HEK293 (cell line): ENCODE results near the gene VGLL3.
A peak's percentile ranks its signal among the peaks of the same experiment; 100 is the strongest.

Experiments
- CTCF ChIA-PET: fragments of 350-600 bp; formaldehyde crosslinking; extraction: SDS; loops from one replicate; lab custom pipeline; 2021; ENCODE audit warnings: antibody characterized with exemption; lab: Yijun Ruan, JAX
- POLR2A ChIA-PET: fragments of 300-600 bp; formaldehyde crosslinking; extraction: SDS; loops from one replicate; lab custom pipeline; 2020; ENCODE audit warnings: antibody characterized with exemption, inconsistent platforms; lab: Yijun Ruan, JAX
- H3K27ac ChIP-seq: fragments of 200-500 bp; sonication (Bioruptor generic); 2 replicates; pipeline ENCODE4 v1.5.1; 2014; ENCODE audit warnings: low read depth, low read length, control low read depth, inconsistent platforms; ENCODE audit errors: extremely low read depth
- H3K36me3 ChIP-seq, 2 experiments: fragments of 200-500 bp in 1 of 2; sonication (Bioruptor generic) in 1 of 2; 1 replicate in 1 of 2; 2 replicates in 1 of 2; pipeline ENCODE4 v1.5.1; 2014 to 2017; ENCODE audit warnings: inconsistent platforms in 2 of 2, low read length in 2 of 2; ENCODE audit not compliant: control insufficient read depth in 2 of 2, insufficient read depth in 1 of 2
- H3K4me1 ChIP-seq: fragments of 200-500 bp; sonication (Bioruptor generic); 2 replicates; pipeline ENCODE4 v1.5.1; 2014; ENCODE audit warnings: mild to moderate bottlenecking, low read length, inconsistent platforms; ENCODE audit not compliant: control insufficient read depth, insufficient read depth
- H3K4me3 ChIP-seq: 2 replicates; pipeline ENCODE4 v1.5.1; 2011; ENCODE audit warnings: low read depth, mild to moderate bottlenecking, control low read depth, low read length, moderate library complexity
- H3K9me3 ChIP-seq: fragments of 200-500 bp; sonication (Bioruptor generic); 2 replicates; pipeline ENCODE4 v1.5.1; 2014; ENCODE audit warnings: low read depth, low read length, inconsistent platforms; ENCODE audit not compliant: control insufficient read depth, insufficient read depth
- GLI2 ChIP-seq: fragments of 450-650 bp; formaldehyde crosslinking; IDR thresholded peaks from 2 replicates; pipeline ENCODE4; 2017; ENCODE audit warnings: missing biosample characterization, missing genetic modification characterization, low read depth, borderline replicate concordance
- SCRT2 ChIP-seq: fragments of 450-650 bp; formaldehyde crosslinking; IDR thresholded peaks from 2 replicates; pipeline ENCODE4 v1.5.1; 2016; ENCODE audit warnings: missing biosample characterization, missing genetic modification characterization
- ZBTB1 ChIP-seq: fragments of 450-650 bp; formaldehyde crosslinking; IDR thresholded peaks from 2 replicates; pipeline ENCODE4 v1.5.1; 2016; ENCODE audit warnings: missing biosample characterization, missing genetic modification characterization
- ZNF10 ChIP-seq: fragments of 450-650 bp; formaldehyde crosslinking; IDR thresholded peaks from 2 replicates; pipeline ENCODE4 v1.5.1; 2017; ENCODE audit warnings: missing biosample characterization, missing genetic modification characterization
- ZNF133 ChIP-seq: fragments of 450-650 bp; formaldehyde crosslinking; IDR thresholded peaks from 2 replicates; pipeline ENCODE4 v1.5.1; 2016; ENCODE audit warnings: missing biosample characterization, missing genetic modification characterization
- ZNF169 ChIP-seq: fragments of 450-650 bp; formaldehyde crosslinking; IDR thresholded peaks from 2 replicates; pipeline ENCODE4 v1.5.1; 2016; ENCODE audit warnings: missing biosample characterization, missing genetic modification characterization
- ZNF266 ChIP-seq: fragments of 450-650 bp; formaldehyde crosslinking; IDR thresholded peaks from 2 replicates; pipeline ENCODE4 v1.5.1; 2016; ENCODE audit warnings: missing biosample characterization, missing genetic modification characterization, low read depth
- ZNF302 ChIP-seq: fragments of 450-650 bp; formaldehyde crosslinking; IDR thresholded peaks from 2 replicates; pipeline ENCODE4 v1.5.1; 2016; ENCODE audit warnings: missing biosample characterization, missing genetic modification characterization, low read depth
- ZNF335 ChIP-seq: fragments of 450-650 bp; formaldehyde crosslinking; conservative IDR thresholded peaks from 2 replicates; pipeline ENCODE4 v1.5.1; 2016; ENCODE audit warnings: missing biosample characterization, missing genetic modification characterization
- ZNF394 ChIP-seq: fragments of 450-650 bp; formaldehyde crosslinking; IDR thresholded peaks from 2 replicates; pipeline ENCODE4 v1.5.1; 2016; ENCODE audit warnings: missing biosample characterization, missing genetic modification characterization, mild to moderate bottlenecking, moderate library complexity, borderline replicate concordance
- ZNF501 ChIP-seq: fragments of 450-650 bp; formaldehyde crosslinking; IDR thresholded peaks from 2 replicates; pipeline ENCODE4 v1.5.1; 2016; ENCODE audit warnings: missing biosample characterization, missing genetic modification characterization
- ZNF510 ChIP-seq: fragments of 450-650 bp; formaldehyde crosslinking; IDR thresholded peaks from 2 replicates; pipeline ENCODE4 v1.5.1; 2018; ENCODE audit warnings: mild to moderate bottlenecking, missing genetic modification characterization, missing biosample characterization; ENCODE audit not compliant: insufficient replicate concordance
- ZNF530 ChIP-seq: fragments of 450-650 bp; formaldehyde crosslinking; IDR thresholded peaks from 2 replicates; pipeline ENCODE4 v1.5.1; 2016; ENCODE audit warnings: low read depth, missing biosample characterization, missing genetic modification characterization
- ZNF791 ChIP-seq: fragments of 450-650 bp; formaldehyde crosslinking; IDR thresholded peaks from 2 replicates; pipeline ENCODE4 v1.5.1; 2016; ENCODE audit warnings: missing biosample characterization, missing genetic modification characterization
- ZSCAN30 ChIP-seq: fragments of 450-650 bp; IDR thresholded peaks from 2 replicates; pipeline ENCODE4 v1.5.1; 2018; ENCODE audit warnings: missing biosample characterization, mild to moderate bottlenecking, missing genetic modification characterization, moderate library complexity
- TF ChIP-seq, protein P1 (sequence below): fragments of 450-650 bp; formaldehyde crosslinking; IDR thresholded peaks from 2 replicates; pipeline ENCODE4 v1.5.1; 2016; ENCODE audit warnings: missing biosample characterization, missing genetic modification characterization
- TF ChIP-seq, protein P2 (sequence below): fragments of 450-650 bp; formaldehyde crosslinking; optimal IDR thresholded peaks from 2 replicates; pipeline ENCODE3; 2016; ENCODE audit warnings: missing biosample characterization, mild to moderate bottlenecking, missing genetic modification characterization
- TF ChIP-seq, protein P3 (sequence below): fragments of 450-650 bp; formaldehyde crosslinking; IDR thresholded peaks from 2 replicates; pipeline ENCODE4 v1.5.1; 2016; ENCODE audit warnings: missing biosample characterization, missing genetic modification characterization, borderline replicate concordance
- TF ChIP-seq, protein P4 (sequence below): fragments of 450-650 bp; formaldehyde crosslinking; IDR thresholded peaks from 2 replicates; pipeline ENCODE4 v1.5.1; 2016; ENCODE audit warnings: missing biosample characterization, missing genetic modification characterization
- TF ChIP-seq, protein P5 (sequence below): fragments of 450-650 bp; formaldehyde crosslinking; IDR thresholded peaks from 2 replicates; pipeline ENCODE4 v1.5.1; 2016; ENCODE audit warnings: missing biosample characterization, missing genetic modification characterization

The VGLL3 gene

DNA sequence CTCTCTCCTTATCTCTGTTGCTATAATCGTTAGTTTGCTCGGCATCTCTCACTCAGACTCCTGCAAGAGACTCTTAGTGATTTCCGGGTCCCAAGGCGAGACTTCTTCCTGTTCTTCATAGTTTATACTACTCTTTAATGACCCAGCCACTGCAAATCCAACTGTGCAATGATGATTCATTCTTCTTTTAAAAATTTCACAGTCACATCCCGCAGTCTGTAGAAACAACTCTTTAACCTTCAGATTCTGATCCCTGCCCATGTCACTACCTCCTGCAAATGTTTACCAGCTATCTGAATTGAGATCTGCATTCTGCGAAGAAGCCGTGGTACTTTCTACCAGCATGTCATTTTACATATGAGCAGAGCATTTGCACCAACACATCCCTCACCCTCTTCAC lies 2.8 kb upstream of the VGLL3 start (continued):
- TF ChIP-seq, protein P1, sequence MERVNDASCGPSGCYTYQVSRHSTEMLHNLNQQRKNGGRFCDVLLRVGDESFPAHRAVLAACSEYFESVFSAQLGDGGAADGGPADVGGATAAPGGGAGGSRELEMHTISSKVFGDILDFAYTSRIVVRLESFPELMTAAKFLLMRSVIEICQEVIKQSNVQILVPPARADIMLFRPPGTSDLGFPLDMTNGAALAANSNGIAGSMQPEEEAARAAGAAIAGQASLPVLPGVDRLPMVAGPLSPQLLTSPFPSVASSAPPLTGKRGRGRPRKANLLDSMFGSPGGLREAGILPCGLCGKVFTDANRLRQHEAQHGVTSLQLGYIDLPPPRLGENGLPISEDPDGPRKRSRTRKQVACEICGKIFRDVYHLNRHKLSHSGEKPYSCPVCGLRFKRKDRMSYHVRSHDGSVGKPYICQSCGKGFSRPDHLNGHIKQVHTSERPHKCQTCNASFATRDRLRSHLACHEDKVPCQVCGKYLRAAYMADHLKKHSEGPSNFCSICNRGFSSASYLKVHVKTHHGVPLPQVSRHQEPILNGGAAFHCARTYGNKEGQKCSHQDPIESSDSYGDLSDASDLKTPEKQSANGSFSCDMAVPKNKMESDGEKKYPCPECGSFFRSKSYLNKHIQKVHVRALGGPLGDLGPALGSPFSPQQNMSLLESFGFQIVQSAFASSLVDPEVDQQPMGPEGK (tag by site-specific recombination): no peak
- TF ChIP-seq ZBTB1 (tag by site-specific recombination) (no peak), ZNF169 (tag by site-specific recombination) (no peak), SCRT2 (tag by site-specific recombination) (no peak), ZNF302 (tag by site-specific recombination) (no peak), ZNF510 (tag by site-specific recombination) (no peak), ZSCAN30 (no peak)
- TF ChIP-seq, protein P2, sequence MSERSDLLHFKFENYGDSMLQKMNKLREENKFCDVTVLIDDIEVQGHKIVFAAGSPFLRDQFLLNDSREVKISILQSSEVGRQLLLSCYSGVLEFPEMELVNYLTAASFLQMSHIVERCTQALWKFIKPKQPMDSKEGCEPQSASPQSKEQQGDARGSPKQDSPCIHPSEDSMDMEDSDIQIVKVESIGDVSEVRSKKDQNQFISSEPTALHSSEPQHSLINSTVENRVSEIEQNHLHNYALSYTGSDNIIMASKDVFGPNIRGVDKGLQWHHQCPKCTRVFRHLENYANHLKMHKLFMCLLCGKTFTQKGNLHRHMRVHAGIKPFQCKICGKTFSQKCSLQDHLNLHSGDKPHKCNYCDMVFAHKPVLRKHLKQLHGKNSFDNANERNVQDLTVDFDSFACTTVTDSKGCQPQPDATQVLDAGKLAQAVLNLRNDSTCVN: no peak

DNA sequence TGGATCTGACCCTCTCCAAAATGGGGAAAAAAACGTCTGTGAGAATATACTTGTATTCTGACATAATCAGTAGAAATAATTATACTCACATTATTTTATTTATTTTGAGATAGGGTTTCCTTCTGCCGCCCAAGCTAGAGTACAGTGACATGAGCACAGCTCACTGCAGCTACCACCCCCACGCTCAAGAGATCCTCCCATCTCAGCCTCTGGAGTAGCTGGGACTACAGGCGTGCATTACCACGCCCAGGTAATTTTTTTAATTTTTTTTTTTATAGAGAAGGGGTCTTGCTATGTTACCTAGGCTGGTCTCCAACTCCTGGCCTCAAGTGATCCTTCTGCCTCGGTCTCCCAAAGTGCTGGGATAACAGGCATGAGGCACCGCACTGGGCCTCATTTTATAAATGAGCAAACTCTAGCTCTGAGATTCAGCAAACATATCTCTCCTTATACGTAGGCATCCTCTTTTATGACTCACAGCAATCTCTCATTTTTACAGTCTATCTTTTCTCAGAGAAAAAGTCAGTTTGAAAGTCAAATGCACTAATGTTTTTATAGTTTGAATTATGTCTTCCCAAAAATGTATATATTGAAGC lies 989 bp upstream of the VGLL3 start:
- Histone ChIP-seq H3K4me1 (no peaks in the 10 kb centered on the region), H3K27ac (no peak overlapping the region), H3K36me3 (no peaks in the 10 kb centered on the region), H3K9me3 (no peaks in the 10 kb centered on the region), H3K4me3 (peak overlapping the region; percentile 78; the same call in 1 of the 2 replicates)
- no peak for TF ChIP-seq GLI2
- peak; percentile 58 for TF ChIP-seq ZNF335 (tag by site-specific recombination)
- TF ChIP-seq ZNF394: peak; percentile 69
- CTCF ChIA-PET: interaction anchor here (0.7 kb wide), 1 partner anchor 224 kb away, joined by 3 read pairs; no protein-coding TSS in a partner anchor
- POLR2A ChIA-PET: interaction anchor here (1.0 kb wide), 1 partner anchor 72 kb away, joined by 3 read pairs; no protein-coding TSS in a partner anchor

DNA sequence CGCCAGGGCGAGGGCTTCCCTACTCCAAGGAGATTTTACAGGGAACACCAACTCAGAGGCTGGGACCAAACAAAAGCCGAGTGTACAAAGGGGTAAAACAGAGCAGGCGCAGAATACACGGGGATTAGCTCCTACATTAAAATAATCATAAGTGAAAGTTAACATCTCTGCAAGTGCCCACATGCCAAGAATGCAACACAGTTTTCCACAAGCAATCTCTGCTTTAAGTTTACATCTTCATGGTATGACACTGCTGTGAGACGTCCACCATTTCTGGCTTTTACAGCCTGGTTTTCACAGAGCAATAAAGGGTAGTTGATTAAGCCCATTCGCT lies 500 bp upstream of the VGLL3 start:
- POLR2A ChIA-PET: interaction anchor here (1.0 kb wide), 1 partner anchor 72 kb away, joined by 3 read pairs; no protein-coding TSS in a partner anchor
- Histone ChIP-seq H3K27ac (no peak overlapping the region), H3K4me3 (peak overlapping the region; percentile 78), H3K4me1 (no peaks in the 10 kb centered on the region), H3K36me3 (no peaks in the 10 kb centered on the region), H3K9me3 (no peaks in the 10 kb centered on the region)
- CTCF ChIA-PET: no interaction called here
- TF ChIP-seq ZNF501 (tag by site-specific recombination): no peak
- no peak for TF ChIP-seq ZNF133 (tag by site-specific recombination)
- no peak for TF ChIP-seq ZNF791 (tag by site-specific recombination)
- no peak for TF ChIP-seq ZNF510 (tag by site-specific recombination)
- TF ChIP-seq ZNF335 (tag by site-specific recombination): 0 out of 2 replicates have a peak, but pooled peaks have one; percentile 26
- TF ChIP-seq ZNF530: no peak
- no peak for TF ChIP-seq ZNF10 (tag by site-specific recombination)
- TF ChIP-seq, protein P3, sequence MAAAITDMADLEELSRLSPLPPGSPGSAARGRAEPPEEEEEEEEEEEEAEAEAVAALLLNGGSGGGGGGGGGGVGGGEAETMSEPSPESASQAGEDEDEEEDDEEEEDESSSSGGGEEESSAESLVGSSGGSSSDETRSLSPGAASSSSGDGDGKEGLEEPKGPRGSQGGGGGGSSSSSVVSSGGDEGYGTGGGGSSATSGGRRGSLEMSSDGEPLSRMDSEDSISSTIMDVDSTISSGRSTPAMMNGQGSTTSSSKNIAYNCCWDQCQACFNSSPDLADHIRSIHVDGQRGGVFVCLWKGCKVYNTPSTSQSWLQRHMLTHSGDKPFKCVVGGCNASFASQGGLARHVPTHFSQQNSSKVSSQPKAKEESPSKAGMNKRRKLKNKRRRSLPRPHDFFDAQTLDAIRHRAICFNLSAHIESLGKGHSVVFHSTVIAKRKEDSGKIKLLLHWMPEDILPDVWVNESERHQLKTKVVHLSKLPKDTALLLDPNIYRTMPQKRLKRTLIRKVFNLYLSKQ (tag by site-specific recombination): no peak
- TF ChIP-seq ZNF266: no peak
- TF ChIP-seq, protein P4, sequence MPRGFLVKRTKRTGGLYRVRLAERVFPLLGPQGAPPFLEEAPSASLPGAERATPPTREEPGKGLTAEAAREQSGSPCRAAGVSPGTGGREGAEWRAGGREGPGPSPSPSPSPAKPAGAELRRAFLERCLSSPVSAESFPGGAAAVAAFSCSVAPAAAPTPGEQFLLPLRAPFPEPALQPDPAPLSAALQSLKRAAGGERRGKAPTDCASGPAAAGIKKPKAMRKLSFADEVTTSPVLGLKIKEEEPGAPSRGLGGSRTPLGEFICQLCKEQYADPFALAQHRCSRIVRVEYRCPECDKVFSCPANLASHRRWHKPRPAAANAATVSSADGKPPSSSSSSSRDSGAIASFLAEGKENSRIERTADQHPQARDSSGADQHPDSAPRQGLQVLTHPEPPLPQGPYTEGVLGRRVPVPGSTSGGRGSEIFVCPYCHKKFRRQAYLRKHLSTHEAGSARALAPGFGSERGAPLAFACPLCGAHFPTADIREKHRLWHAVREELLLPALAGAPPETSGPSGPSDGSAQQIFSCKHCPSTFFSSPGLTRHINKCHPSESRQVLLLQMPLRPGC (tag by site-specific recombination): no peak
- TF ChIP-seq, protein P5, sequence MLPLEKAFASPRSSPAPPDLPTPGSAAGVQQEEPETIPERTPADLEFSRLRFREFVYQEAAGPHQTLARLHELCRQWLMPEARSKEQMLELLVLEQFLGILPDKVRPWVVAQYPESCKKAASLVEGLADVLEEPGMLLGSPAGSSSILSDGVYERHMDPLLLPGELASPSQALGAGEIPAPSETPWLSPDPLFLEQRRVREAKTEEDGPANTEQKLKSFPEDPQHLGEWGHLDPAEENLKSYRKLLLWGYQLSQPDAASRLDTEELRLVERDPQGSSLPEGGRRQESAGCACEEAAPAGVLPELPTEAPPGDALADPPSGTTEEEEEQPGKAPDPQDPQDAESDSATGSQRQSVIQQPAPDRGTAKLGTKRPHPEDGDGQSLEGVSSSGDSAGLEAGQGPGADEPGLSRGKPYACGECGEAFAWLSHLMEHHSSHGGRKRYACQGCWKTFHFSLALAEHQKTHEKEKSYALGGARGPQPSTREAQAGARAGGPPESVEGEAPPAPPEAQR (tag by site-specific recombination): no peak
